ENCODE data around the gene SIGLEC15.
A peak's percentile ranks its signal among the peaks of the same experiment; 100 is the strongest.

The SIGLEC15 gene

DNA sequence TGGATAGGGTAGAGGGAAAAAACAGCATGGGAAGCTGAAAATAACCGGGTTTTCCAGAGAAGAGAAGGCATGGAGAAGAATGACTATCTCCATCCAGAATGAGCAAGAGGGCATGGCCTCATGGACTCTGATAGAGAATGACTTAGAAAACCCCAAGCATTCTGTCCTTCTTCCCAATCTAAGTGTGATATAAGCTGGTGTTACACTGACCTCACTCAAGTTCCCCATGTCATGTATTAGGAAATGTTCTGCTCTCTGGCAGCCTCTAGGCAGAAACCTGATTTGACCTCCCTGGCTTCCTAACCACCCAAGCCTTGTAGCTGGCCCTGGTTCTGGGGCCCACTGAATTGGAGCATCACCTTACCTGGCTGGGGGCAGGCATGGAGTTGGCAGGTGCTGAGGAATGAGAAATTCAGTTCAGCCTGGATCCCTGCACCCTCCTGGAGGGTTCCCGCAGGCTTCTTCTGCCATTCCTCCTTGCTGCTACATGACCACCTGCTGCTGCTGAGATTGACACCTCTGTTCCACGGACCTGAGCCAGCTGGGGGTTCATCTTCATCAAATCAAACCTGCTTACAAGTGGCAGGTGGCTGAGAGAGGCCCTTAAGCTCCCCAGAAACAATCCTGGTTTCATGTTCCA is 5.2 kb upstream of the SIGLEC15 start:
- DNase-seq: peak; percentile 76 to 79

DNA sequence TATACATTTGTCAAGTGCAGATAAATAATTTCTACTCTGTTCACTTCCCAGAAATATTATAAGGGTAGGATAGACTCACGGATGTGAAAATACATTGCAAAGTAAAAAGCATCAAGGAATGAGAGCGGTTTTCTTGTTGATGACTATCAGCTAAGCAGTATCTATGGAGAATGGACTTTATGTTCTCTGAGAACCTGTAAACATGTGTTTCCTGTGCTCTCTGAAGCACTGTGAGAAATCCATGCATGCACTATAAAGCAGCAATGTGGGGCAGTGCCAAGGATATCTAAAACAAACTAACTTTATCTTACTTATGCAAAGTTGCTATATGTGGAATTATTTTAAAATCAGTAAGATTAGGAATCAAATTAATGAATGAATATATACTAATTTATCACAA is 4.4 kb upstream of the SIGLEC15 start:
- no peak for DNase-seq

DNA sequence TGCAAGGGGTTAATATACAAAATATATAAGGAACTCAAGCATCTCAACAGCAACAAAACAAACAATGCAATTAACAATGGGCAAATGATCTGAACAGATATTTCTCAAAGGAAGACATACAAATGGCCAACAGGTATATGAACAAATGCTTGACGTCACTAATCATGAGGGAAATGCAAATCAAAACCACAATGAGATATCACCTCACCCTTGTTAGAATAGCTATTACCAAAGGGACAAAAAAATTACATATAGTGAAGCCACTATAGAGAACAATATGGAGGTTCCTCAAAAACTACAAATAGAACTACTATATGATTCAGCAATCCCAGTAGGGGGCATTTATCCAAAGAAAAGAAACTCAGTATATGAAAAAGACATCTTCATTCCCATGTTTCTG is 3.8 kb upstream of the SIGLEC15 start:
- peak in 1 of 2 donors; percentile 24 for DNase-seq

- peak in 1 of 2 donors; percentile 44 for DNase-seq
Observed at GRCh38 chr18:45826084-45826483, 609 bp downstream of the SIGLEC15 start.

GRCh38 chr18:45826716-45827115 is 1.2 kb downstream of the SIGLEC15 start:
- peak; percentile 56 to 59 for DNase-seq

- peak; percentile 82 to 83 for DNase-seq
Observed at GRCh38 chr18:45828917-45829811, 3.7 kb downstream of the SIGLEC15 start.

DNA sequence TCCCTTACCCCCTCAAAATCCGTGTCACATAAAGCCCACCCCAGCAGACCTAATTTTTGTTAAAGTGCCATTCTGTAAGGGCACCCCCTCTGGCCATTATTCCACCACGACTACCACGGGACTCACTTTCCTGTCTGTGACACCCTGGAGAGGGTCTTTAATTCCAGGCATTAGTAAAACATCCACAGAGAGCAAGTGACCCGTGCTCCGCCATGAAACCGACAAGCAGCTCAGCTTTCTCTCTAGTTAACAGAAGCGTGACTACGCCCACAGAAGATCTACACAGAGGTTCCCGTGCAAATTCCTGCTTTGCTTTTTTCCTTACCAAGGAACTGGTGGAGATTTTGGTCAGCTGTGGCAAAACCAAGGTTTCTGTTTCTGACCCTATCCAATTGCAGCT is 4.4 kb downstream of the SIGLEC15 start:
- no peak for DNase-seq

- no peak for DNase-seq
Observed at GRCh38 chr18:45830917-45831316, 5.4 kb downstream of the SIGLEC15 start.

DNA sequence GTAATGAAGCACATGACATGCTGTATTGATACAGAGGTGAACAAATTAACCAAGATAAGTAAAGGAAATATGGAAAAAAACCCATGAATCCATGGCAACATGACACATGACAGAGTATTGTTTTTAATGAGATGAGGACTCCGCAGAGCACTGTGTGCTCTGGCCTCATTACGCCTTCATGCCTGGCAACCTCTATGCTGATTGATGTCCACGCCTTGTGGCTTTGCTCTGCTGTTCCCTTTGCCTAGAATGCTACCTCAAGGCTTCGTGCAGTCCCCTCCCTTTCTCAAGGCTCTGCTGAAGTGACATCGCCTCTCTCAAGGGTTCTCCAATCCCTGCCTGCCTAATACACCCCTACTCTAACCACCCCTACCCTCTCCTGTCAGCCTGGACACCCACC is 8.4 kb downstream of the SIGLEC15 start:
- DNase-seq: no peak

DNA sequence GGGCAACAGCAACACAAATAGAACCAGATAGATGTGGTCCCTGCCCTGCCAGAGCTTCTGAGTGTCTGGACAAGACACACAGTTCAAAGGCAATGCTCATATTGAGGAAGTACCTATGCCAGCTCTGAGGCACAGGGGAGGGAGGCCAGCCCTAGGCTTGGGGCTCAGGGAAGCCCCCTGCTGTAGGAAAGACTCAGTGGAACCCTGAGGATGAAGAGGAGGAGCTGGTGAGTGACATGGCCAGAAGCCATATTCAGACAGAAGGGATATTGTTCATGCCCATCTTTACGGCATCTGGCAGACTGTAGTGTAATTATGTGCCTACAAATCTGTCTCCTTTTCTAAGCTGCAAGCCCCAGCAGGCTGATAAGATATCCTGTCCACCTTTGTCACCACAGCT is 8.8 kb downstream of the SIGLEC15 start:
- DNase-seq: no peak

GRCh38 chr18:45835057-45835636 is 9.7 kb downstream of the SIGLEC15 start:
- no peak for DNase-seq

- DNase-seq: peak in 1 of 2 donors; percentile 37
Observed at GRCh38 chr18:45836242-45837205, 11.0 kb downstream of the SIGLEC15 start.

DNA sequence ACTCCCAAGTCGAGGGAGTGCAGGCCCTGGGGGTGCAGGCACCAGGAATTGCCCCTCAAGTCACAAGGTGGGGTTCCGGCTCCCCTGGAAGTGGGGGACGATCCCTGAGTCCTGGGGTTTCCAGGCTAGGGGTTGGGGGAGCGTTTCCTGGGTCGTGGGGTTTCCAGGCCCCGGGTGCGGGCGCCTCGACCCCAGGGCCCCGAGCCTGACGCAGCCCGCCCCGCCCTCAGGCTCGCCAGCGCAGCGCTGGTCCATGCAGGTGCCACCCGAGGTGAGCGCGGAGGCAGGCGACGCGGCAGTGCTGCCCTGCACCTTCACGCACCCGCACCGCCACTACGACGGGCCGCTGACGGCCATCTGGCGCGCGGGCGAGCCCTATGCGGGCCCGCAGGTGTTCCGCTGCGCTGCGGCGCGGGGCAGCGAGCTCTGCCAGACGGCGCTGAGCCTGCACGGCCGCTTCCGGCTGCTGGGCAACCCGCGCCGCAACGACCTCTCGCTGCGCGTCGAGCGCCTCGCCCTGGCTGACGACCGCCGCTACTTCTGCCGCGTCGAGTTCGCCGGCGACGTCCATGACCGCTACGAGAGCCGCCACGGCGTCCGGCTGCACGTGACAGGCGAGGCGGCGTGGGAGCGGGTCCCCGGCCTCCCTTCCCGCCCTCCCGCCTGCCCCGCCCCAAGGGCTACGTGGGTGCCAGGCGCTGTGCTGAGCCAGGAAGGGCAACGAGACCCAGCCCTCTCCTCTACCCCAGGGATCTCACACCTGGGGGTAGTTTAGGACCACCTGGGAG is 12.0 kb downstream of the SIGLEC15 start:
- peak; percentile 69 to 85 for DNase-seq

GRCh38 chr18:45838302-45839070 is 13.0 kb downstream of the SIGLEC15 start:
- no peak for DNase-seq

DNA sequence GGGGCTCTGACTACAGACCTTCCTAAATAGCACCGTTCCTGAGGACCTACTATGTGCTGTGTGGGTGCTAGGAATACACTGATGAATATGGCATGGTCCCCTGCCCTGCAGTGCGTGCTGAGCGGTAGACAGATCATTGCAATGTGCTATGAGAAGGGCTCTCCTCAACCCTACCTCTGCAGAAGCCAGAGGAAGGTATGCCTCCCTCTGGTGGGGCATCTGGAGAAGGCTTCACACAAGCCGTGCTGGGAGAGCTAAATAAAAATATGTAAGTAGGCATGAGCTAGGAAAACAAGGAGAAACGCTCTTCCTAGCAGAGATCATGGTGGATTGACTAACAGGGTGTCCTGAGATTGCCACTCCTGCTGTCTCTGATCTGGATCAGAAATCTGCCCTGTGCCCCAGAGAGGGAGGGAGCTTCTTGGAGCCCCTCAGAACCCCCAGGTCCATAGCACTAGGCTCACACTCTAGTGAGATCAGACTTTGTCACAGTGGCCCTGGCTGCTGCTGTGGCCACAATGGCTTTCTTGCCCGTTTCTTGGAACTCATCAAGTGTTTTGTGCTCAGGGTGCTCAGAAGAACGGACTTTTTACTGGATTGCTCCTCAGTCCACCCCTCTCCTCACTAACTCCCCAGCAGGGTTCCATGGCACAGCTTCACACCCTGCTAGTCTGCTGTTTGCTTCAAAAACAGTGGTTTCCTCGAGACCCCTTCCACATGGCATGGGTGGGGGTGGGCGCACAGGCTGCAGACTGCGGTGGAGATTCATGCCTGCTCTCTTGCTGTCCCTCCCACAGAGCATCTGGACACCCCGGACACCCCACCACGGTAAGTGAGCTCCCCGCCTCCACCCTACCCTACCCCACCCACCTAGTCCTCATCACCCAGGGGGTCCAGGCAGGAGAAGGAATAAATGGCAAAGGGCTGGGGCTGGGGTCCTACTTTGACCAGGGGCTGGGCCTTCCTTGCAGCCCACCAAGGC is 14.2 kb downstream of the SIGLEC15 start:
- peak; percentile 69 to 72 for DNase-seq

GRCh38 chr18:45841060-45841764 is 15.7 kb downstream of the SIGLEC15 start:
- DNase-seq: no peak

DNA sequence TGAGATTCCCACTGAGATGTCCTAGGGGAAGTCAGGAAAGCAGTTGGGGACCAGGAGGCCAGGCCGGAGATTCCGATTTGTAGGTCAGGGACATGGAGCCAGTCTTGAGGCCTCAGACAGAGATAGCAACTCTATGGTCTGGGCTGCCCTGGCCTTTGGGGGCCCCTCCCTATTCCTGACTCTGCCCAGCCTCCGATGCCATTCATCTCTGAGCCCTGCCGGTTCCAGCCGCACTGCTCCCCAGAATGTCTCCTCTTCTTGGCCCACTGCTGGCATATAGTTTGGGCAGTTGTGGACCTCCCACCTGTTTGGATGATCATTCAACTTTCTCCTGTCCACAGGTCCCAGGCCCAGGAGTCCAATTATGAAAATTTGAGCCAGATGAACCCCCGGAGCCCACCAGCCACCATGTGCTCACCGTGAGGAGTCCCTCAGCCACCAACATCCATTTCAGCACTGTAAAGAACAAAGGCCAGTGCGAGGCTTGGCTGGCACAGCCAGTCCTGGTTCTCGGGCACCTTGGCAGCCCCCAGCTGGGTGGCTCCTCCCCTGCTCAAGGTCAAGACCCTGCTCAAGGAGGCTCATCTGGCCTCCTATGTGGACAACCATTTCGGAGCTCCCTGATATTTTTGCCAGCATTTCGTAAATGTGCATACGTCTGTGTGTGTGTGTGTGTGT is 16.4 kb downstream of the SIGLEC15 start:
- no peak for DNase-seq

DNA sequence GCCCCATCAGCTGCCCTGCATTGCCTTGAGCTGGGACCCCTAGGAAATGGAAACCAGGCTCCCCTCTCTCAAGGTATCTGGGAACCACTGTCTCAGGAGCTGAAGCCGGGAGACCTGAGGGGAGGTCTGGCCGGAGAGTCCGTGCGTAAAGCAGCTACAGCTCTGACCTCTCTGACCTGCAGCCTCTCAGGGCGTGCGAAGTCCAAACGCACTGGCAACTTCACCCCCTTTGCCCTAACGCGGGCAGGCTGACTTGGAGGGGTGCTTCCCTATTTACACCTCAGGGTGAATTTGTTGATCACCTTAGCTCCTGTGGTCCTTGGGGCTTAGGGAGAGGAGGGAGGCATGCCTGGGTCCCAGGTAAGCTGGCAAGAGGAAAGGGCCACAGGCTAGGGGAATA is 17.5 kb downstream of the SIGLEC15 start:
- no peak for DNase-seq

All from inflammatory macrophage (primary cell).